Measurements from ENCODE around the gene USP25. TPM values are rescaled to one million over a fixed set of nuclear protein-coding genes. Genes with fewer than 3 reads are reported as not detected.

The USP25 gene
- total and polyA plus RNA-seq, 9 of the 15 experiments (the other 6 are each of a cell fraction or from before 2014, with no cell fraction given), result 7.8 to 44.9 (median 31.4) TPM

DNA sequence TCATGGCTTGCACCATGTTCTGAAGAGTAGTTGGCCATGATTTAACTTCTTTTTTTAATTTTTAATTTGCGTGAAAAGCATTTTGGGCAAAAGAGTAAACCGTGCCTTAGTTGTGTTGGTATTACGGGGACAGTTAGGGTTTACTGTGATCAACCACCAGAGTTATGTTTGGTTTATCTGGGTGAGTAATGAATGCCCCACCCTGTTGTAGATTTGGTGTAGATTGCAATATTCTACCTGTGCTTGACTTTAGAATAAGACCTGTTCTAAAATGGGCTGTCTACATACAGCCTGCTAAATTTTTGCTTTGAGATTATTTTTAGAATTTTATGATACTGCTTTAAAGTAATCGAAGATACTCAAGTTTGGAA lies 1.4 kb downstream of the USP25 start (continued):
- TF ChIP-seq, protein P1, sequence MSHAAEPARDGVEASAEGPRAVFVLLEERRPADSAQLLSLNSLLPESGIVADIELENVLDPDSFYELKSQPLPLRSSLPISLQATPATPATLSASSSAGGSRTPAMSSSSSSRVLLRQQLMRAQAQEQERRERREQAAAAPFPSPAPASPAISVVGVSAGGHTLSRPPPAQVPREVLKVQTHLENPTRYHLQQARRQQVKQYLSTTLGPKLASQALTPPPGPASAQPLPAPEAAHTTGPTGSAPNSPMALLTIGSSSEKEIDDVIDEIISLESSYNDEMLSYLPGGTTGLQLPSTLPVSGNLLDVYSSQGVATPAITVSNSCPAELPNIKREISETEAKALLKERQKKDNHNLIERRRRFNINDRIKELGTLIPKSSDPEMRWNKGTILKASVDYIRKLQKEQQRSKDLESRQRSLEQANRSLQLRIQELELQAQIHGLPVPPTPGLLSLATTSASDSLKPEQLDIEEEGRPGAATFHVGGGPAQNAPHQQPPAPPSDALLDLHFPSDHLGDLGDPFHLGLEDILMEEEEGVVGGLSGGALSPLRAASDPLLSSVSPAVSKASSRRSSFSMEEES (CRISPR knock-in tag; IDR thresholded peaks at IDR 0.05), result no peak
- TF ChIP-seq, protein P2, sequence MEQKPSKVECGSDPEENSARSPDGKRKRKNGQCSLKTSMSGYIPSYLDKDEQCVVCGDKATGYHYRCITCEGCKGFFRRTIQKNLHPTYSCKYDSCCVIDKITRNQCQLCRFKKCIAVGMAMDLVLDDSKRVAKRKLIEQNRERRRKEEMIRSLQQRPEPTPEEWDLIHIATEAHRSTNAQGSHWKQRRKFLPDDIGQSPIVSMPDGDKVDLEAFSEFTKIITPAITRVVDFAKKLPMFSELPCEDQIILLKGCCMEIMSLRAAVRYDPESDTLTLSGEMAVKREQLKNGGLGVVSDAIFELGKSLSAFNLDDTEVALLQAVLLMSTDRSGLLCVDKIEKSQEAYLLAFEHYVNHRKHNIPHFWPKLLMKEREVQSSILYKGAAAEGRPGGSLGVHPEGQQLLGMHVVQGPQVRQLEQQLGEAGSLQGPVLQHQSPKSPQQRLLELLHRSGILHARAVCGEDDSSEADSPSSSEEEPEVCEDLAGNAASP (IDR thresholded peaks at IDR 0.05), result 0 out of 2 replicates have a peak, but pooled peaks have one; percentile 29
- TF ChIP-seq, protein P3, sequence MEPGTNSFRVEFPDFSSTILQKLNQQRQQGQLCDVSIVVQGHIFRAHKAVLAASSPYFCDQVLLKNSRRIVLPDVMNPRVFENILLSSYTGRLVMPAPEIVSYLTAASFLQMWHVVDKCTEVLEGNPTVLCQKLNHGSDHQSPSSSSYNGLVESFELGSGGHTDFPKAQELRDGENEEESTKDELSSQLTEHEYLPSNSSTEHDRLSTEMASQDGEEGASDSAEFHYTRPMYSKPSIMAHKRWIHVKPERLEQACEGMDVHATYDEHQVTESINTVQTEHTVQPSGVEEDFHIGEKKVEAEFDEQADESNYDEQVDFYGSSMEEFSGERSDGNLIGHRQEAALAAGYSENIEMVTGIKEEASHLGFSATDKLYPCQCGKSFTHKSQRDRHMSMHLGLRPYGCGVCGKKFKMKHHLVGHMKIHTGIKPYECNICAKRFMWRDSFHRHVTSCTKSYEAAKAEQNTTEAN (CRISPR knock-in tag; IDR thresholded peaks at IDR 0.05), result no peak
- TF ChIP-seq SIN3B (IDR thresholded peaks at IDR 0.05; ENCODE audit: low read depth) (no peak), SIRT6 (IDR thresholded peaks at IDR 0.05; ENCODE audit: low read depth, low read length) (no peak), EZH2 (IDR thresholded peaks at IDR 0.05; ENCODE audit: borderline replicate concordance, low read depth, low read length) (no peak), ZNF282 (CRISPR knock-in tag; IDR thresholded peaks at IDR 0.05) (no peak), L3MBTL2 (IDR thresholded peaks at IDR 0.05) (no peak), ZBTB17 (CRISPR knock-in tag; IDR thresholded peaks at IDR 0.05) (no peak), BRCA1 (IDR thresholded peaks at IDR 0.05) (no peak), BRCA1 (CRISPR knock-in tag; IDR thresholded peaks at IDR 0.05) (no peak), IFI16 (CRISPR knock-in tag; IDR thresholded peaks at IDR 0.05) (no peak), GATAD2B (IDR thresholded peaks at IDR 0.05; ENCODE audit: borderline replicate concordance) (peak; percentile 44; the same call in 1 of the 2 replicates), SOX6 (IDR thresholded peaks at IDR 0.05) (0 out of 2 replicates have a peak, but pooled peaks have one; percentile 23)
- TF ChIP-seq, protein P4, sequence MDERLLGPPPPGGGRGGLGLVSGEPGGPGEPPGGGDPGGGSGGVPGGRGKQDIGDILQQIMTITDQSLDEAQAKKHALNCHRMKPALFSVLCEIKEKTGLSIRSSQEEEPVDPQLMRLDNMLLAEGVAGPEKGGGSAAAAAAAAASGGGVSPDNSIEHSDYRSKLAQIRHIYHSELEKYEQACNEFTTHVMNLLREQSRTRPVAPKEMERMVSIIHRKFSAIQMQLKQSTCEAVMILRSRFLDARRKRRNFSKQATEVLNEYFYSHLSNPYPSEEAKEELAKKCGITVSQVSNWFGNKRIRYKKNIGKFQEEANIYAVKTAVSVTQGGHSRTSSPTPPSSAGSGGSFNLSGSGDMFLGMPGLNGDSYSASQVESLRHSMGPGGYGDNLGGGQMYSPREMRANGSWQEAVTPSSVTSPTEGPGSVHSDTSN (CRISPR knock-in tag; IDR thresholded peaks at IDR 0.05; ENCODE audit: low read depth), result no peak
- TF ChIP-seq, protein P4 (tag; conservative IDR thresholded peaks at IDR 0.05; ENCODE audit: low read depth), result no peak
- TF ChIP-seq, protein P5, sequence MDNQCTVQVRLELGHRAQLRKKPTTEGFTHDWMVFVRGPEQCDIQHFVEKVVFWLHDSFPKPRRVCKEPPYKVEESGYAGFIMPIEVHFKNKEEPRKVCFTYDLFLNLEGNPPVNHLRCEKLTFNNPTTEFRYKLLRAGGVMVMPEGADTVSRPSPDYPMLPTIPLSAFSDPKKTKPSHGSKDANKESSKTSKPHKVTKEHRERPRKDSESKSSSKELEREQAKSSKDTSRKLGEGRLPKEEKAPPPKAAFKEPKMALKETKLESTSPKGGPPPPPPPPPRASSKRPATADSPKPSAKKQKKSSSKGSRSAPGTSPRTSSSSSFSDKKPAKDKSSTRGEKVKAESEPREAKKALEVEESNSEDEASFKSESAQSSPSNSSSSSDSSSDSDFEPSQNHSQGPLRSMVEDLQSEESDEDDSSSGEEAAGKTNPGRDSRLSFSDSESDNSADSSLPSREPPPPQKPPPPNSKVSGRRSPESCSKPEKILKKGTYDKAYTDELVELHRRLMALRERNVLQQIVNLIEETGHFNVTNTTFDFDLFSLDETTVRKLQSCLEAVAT (IDR thresholded peaks at IDR 0.05), result no peak
- TF ChIP-seq, protein P6, sequence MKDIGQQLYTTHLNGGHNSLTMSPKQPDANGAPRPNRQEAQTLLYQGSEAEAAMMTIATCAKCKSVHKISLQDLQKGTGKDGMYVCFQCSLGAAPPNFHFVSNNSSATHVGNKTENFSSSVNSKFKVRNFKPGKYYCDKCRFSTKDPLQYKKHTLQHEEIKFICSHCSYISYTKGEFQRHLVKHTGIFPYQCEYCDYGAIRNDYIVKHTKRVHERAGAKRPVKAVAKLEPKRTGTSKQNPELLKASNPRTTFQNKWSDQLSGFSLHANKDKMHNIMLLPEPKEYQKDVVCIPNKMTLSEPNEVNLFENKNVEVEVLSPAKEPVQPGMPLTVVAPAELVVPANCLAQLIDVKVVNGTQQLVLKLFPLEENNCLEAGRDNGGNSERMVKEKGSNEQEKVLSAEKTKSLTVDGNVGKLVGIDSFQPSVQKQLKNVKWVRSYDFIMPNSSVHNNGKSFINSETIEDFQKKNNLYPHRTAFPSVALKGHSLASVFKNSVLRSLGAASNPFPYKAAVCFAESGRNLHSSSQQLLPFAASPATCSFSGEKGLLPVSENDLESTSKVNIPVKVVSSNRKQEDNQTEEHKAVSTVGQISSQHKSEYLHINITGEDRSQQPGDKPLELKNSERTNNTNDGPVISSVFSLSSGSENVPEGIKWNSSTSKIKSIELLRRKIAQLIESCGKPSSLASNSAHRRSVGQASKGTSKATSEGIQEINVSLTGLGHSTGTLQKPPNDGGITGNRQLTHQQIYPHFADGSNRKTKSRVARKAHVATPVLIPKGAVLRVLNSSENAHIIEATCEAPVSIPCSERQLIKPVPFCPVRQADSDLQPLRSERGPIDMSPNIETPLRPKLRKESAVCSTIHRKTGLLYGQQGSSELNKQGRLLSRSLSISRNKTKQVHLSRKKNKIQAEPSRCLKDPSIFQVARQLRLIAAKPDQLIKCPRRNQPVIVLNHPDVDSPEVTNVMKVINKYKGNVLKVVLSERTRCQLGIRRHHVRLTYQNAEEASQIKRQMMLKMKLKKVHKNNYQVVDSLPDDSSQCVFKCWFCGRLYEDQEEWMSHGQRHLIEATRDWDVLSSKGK (CRISPR knock-in tag; IDR thresholded peaks at IDR 0.05), result no peak
